Fibroblast of lung (primary cell): ENCODE measurements around the gene SLC4A2. TPM values are rescaled to one million over a fixed set of nuclear protein-coding genes. Genes with fewer than 3 reads are reported as not detected.

Source experiments
- DNase-seq, 2 donors: peaks; one replicate each; pipeline versions ENCODE4 v3.0.0 to v3.0.0-alpha.2; 2010; ENCODE audit warnings: low read depth in 2 of 2
- H2AFZ ChIP-seq: 2 replicates; pipeline ENCODE4 v1.5.1; 2012; ENCODE audit warnings: low read length, control low read depth, inconsistent platforms
- H3K27ac ChIP-seq: 2 replicates; pipeline ENCODE4 v1.5.1; 2011; ENCODE audit warnings: low read length, control low read depth; ENCODE audit not compliant: insufficient read depth
- H3K27me3 ChIP-seq: 2 replicates; pipeline ENCODE4 v1.5.1; 2011; ENCODE audit warnings: mild to moderate bottlenecking, low read length; ENCODE audit not compliant: control insufficient read depth, insufficient read depth
- H3K36me3 ChIP-seq: 2 replicates; pipeline ENCODE4 v1.5.1; 2011; ENCODE audit warnings: low read length; ENCODE audit not compliant: control insufficient read depth, insufficient read depth
- H3K4me1 ChIP-seq: 2 replicates; pipeline ENCODE4 v1.5.1; 2011; ENCODE audit warnings: low read length; ENCODE audit not compliant: control insufficient read depth, insufficient read depth; ENCODE audit errors: extremely low read depth
- H3K4me2 ChIP-seq: 2 replicates; pipeline ENCODE4 v1.5.1; 2011; ENCODE audit warnings: low read length, control low read depth; ENCODE audit not compliant: insufficient read depth; ENCODE audit errors: extremely low read depth
- H3K4me3 ChIP-seq, 4 experiments: fragments of 200-600 bp in 1 of 4; sonication (generic) in 1 of 4; replicated peaks in 1 of 4; 2 replicates each; pipeline ENCODE4 v1.5.1; 2011 to 2016; ENCODE audit warnings: low read length in 4 of 4, low read depth in 3 of 4, mild to moderate bottlenecking in 3 of 4, control low read depth in 2 of 4, inconsistent platforms in 1 of 4, mixed read lengths in 1 of 4; ENCODE audit not compliant: insufficient read depth in 1 of 4; ENCODE audit errors: control extremely low read depth in 1 of 4
- H3K79me2 ChIP-seq: 2 replicates; pipeline ENCODE4 v1.5.1; 2012; ENCODE audit warnings: mild to moderate bottlenecking, low read length, inconsistent platforms; ENCODE audit not compliant: control insufficient read depth, insufficient read depth
- H3K9ac ChIP-seq: 2 replicates; pipeline ENCODE4 v1.5.1; 2011; ENCODE audit warnings: mild to moderate bottlenecking, low read length, control low read depth; ENCODE audit not compliant: insufficient read depth
- H3K9me3 ChIP-seq: 2 replicates; pipeline ENCODE4 v1.5.1; 2012; ENCODE audit warnings: low read depth, low read length; ENCODE audit not compliant: control insufficient read depth, insufficient read depth
- H4K20me1 ChIP-seq: 2 replicates; pipeline ENCODE4 v1.5.1; 2011; ENCODE audit warnings: low read length; ENCODE audit not compliant: control insufficient read depth, insufficient read depth; ENCODE audit errors: extremely low read depth
- CTCF ChIP-seq, 2 donors: IDR thresholded peaks in 1 of 2; conservative IDR thresholded peaks in 1 of 2; 1 replicate in 1 of 2; 2 replicates in 1 of 2; pipeline ENCODE4 v1.5.1; 2011 to 2012; ENCODE audit warnings: low read length in 2 of 2, control low read depth in 1 of 2, inconsistent platforms in 1 of 2, low read depth in 1 of 2, mild to moderate bottlenecking in 1 of 2
- EZH2 ChIP-seq: IDR thresholded peaks from 2 replicates; pipeline ENCODE4 v1.5.1; 2012; ENCODE audit warnings: low read length, control low read depth, mild to moderate bottlenecking; ENCODE audit errors: missing control alignments
- polyA plus RNA-seq, 2 donors: library from polyadenylated mRNA; depleted of rRNA in 1 of 2; stranded (reverse) in 1 of 2; unstranded in 1 of 2; fragments of >200 nt; gene quantifications; 2 replicates each; pipeline ENCODE4 v1.2.1, GENCODE V29; 2011 to 2012; ENCODE audit warnings: missing spikeins in 1 of 2
- total RNA-seq: library from RNA; depleted of rRNA; stranded (reverse); fragments of >200 nt; gene quantifications from 2 replicates; pipeline ENCODE4 v1.2.1, GENCODE V29; 2014

The SLC4A2 gene
- total and polyA plus RNA-seq, 2 donors (not counting 1 experiment from before 2014, with no cell fraction given) = 30.5 to 61.8 TPM

- H4K20me1 ChIP-seq = no peaks in the 10 kb centered on the region
- H3K9me3 ChIP-seq = no peaks in the 10 kb centered on the region
- H2AFZ ChIP-seq = no peak overlapping the region
- H3K9ac ChIP-seq = no peak overlapping the region
- H3K79me2 ChIP-seq = peaks cover 9% of the 10 kb centered on the region
- H3K4me3 ChIP-seq = no peak overlapping the region
- H3K4me2 ChIP-seq = no peak overlapping the region
- DNase-seq = no peak
- H3K4me1 ChIP-seq = peaks cover 2% of the 10 kb centered on the region
- no peak overlapping the region for H3K27ac ChIP-seq
- H3K36me3 ChIP-seq = peaks cover 23% of the 10 kb centered on the region
- H3K27me3 ChIP-seq = no peaks in the 10 kb centered on the region
- no peak for TF ChIP-seq CTCF (conservative IDR thresholded peaks at IDR 0.05 in 1 of 2, IDR thresholded peaks at IDR 0.05 in 1 of 2; ENCODE audit: low read depth in 1 of 2, low read length in 2 of 2)
- no peak for TF ChIP-seq EZH2
Observed at GRCh38 chr7:151119055-151119415, 59.6 kb downstream of the SLC4A2 start.

GRCh38 chr7:151119902-151120301 is 60.5 kb downstream of the SLC4A2 start:
- Histone ChIP-seq H3K27ac (no peak overlapping the region), H3K4me1 (no peaks in the 10 kb centered on the region), H3K4me3 (no peak overlapping the region), H3K9me3 (no peaks in the 10 kb centered on the region), H4K20me1 (no peaks in the 10 kb centered on the region), H3K79me2 (peaks cover 9% of the 10 kb centered on the region), H3K4me2 (no peak overlapping the region), H2AFZ (no peak overlapping the region), H3K9ac (no peak overlapping the region), H3K27me3 (no peaks in the 10 kb centered on the region), H3K36me3 (peaks cover 27% of the 10 kb centered on the region)
- no peak for DNase-seq
- TF ChIP-seq CTCF (conservative IDR thresholded peaks at IDR 0.05 in 1 of 2, IDR thresholded peaks at IDR 0.05 in 1 of 2; ENCODE audit: low read depth in 1 of 2, low read length in 2 of 2) (no peak), EZH2 (no peak)

- no peak overlapping the region for H2AFZ ChIP-seq
- peaks cover 5% of the 10 kb centered on the region for H3K4me1 ChIP-seq
- no peak overlapping the region for H3K9ac ChIP-seq
- H3K79me2 ChIP-seq = peaks cover 6% of the 10 kb centered on the region
- H4K20me1 ChIP-seq = no peaks in the 10 kb centered on the region
- H3K27me3 ChIP-seq = no peaks in the 10 kb centered on the region
- no peak for DNase-seq
- peaks cover 29% of the 10 kb centered on the region for H3K36me3 ChIP-seq
- H3K4me3 ChIP-seq = no peak overlapping the region
- TF ChIP-seq CTCF (conservative IDR thresholded peaks at IDR 0.05 in 1 of 2, IDR thresholded peaks at IDR 0.05 in 1 of 2; ENCODE audit: low read depth in 1 of 2, low read length in 2 of 2) = no peak
- no peak for TF ChIP-seq EZH2
- H3K27ac ChIP-seq = no peak overlapping the region
- no peaks in the 10 kb centered on the region for H3K9me3 ChIP-seq
- H3K4me2 ChIP-seq = no peak overlapping the region
Observed at GRCh38 chr7:151120896-151121295, 61.5 kb downstream of the SLC4A2 start.
